GM12872 (cell line): ENCODE data around the gene HIGD1A.

ENCODE experiments used
- TF ChIP-seq, protein P1 (sequence below): IDR thresholded peaks from 3 replicates; pipeline ENCODE4 v1.5.1; 2011; ENCODE audit warnings: low read depth, mild to moderate bottlenecking, low read length, moderate library complexity; ENCODE audit not compliant: insufficient read depth

The HIGD1A gene

DNA sequence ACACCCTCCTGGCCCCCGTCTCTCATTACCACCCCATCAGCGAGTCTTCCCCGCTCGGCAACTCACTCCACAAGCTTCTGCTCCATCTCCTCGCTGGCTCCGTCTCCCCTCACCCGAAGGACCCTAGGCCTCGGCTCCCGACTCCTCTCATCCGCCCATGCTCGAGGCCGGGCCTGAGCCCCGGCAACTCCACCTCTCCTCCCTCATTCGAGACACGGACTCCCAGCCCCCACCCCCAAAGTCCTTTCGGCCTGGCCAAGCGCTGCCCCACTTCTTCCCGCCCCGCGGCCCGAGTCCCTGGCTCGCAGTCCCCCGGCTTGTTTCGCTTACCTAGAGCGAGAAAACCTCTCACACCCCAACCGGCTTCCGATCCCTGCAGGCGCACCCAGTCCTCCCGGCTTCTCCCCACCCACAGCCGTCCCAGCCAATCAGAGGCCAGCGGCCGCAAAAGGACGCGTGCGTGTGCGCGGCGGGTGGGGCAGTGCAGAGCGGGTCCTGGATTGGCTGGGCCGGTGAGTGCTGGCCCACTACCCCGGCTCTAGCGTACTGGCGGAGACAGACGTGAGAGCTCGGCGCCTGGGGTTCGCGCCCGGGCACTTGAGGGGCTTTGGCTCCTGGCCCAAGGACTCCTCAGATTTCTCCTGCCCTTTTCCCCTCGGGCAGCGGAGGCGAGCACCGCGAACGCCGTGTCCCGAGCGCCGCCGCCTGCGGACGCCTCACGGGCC, at the start of gene HIGD1A:
Gene HIGD1A (minus strand): TSS at position 385 of the 725 bp plus-strand sequence. CDS start 10,237 bp downstream, outside the sequence.
- TF ChIP-seq, protein P1, sequence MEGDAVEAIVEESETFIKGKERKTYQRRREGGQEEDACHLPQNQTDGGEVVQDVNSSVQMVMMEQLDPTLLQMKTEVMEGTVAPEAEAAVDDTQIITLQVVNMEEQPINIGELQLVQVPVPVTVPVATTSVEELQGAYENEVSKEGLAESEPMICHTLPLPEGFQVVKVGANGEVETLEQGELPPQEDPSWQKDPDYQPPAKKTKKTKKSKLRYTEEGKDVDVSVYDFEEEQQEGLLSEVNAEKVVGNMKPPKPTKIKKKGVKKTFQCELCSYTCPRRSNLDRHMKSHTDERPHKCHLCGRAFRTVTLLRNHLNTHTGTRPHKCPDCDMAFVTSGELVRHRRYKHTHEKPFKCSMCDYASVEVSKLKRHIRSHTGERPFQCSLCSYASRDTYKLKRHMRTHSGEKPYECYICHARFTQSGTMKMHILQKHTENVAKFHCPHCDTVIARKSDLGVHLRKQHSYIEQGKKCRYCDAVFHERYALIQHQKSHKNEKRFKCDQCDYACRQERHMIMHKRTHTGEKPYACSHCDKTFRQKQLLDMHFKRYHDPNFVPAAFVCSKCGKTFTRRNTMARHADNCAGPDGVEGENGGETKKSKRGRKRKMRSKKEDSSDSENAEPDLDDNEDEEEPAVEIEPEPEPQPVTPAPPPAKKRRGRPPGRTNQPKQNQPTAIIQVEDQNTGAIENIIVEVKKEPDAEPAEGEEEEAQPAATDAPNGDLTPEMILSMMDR: no peak

DNA sequence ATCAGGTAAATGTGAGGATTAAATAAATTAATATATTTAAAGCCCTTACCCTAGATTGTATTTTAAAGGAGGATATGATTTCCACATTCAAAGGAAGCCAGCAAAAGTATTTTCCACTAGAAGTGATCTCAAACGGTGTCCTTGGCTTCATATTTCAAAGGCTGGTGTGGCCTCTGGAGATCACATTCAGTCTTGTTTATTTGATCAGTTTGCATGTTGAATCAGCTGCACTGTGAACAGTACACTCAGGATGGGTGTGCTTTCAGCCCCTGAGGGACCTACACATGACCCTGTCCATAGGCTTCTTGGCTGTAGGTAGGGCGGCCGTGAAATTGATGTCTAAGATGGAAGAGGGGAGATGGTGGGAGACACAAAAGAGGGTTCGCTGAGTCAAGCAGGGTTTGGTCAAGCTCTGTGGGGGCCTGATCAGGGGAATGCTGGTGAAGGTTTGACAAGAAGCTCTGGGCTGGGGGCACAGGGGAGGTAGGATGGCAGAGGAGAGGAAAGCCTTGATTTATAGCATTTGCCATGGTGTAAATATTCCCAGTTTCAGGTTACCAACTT, 49.5 kb upstream of the HIGD1A start:
- TF ChIP-seq, protein P1: no peak

DNA sequence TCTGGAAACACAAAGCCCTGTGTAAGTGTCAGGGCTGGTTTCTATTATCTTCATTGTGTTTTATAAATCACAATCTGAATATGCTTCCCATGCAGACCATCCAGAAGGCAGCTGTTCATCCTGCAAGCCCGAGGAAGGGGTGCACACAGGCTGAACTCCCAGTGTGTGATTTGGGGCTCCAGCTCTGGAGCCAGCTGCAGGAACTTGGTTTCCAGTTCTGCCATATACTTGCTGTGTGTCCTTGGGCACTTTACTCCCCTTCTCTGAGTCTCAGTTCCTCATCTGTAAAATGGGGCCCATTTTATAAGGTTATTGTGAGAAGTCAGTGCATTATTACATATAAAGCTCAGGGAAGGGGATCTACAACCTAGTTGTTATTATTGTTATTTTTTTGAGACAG, 48.8 kb upstream of the HIGD1A start:
- TF ChIP-seq, protein P1: no peak

DNA sequence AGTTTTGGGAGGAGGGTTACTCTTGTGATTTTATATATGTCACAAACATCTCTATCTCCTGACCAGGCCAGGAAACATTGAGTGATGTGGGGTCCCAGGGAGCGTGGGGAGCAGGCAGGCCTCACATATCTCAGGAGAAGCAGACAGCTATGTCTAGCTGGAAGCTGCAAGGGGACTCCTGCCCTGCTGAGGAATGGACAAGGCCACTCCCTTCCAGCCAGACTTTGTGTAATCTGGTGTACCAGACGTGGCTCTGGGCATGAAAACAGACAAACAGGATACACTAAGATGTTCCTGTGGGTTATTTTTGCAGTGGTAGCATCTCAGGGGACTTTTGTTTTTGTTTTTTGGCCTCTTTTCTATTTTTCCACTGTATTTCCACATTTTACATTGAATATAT, 48.2 kb upstream of the HIGD1A start:
- TF ChIP-seq, protein P1: no peak

DNA sequence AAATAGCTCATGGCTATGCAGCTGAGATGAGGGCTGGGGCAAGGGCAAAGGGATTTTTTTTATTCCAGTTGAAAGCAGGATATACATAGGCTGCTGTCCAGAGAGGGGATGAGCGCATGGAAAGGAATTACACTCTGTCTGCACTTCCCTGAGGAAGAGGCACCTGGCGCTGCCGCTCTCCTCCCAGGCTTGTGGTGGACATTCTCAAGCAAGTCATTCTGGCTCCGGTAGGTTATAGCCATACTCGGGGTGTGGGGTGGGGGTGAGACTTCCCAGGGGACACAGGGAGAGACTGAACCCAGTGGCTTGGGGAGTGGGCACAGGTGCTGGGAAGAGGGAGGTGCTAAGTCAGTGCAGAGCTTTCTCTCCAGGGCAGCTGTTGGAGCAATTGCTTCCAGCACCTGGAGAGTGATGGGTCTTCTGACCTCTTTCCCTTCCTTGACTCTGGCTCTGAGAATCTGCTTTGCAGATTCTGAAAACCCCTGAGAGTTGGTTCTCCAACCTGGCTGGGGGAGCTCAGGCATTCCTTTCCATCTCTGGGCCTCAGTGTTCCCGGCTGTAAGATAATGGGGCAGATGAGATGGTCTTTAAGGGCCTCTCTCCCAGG, 47.0 kb upstream of the HIGD1A start:
- TF ChIP-seq, protein P1: no peak

DNA sequence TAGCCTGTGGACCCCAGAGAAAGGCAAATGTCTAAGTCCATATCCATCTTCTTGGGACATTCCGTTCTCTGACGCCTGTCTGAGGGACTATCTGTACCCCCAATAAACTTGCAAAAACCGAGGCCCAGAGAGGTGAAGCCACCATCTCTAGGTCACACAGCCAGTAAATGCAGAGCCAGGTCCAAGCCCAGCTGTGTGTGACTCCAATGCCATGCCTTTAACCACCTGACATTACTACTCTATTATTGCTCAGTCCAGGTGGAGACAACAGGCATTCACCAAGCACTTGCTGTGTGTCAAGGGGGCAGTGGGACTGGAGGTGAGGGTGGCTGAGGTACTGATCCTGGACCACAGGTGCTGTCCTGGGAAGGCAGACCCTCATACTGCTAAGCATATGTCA, 46.0 kb upstream of the HIGD1A start:
- TF ChIP-seq, protein P1: no peak

DNA sequence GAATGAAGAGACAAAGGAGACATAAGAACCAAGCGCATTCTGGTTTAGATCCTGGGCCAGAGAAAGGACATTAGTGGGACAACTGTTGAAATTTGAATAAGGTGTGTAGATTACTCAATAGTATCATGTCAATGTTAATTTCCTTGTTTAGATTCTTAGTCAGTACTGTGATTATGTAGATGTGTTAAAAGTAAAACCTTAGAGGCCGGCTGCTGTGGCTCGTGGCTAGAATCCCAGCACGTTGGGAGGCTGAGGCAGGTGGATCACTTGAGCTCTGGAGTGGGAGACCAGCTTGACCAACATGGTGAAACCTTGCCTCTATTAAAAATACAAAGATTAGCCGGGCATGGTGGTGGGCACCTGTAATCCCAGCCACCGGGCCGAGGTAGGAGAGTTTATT, 44.7 kb upstream of the HIGD1A start:
- TF ChIP-seq, protein P1: no peak
